SK-N-SH (cell line): Measurements from ENCODE around the gene AFG3L2. TPM values are rescaled to one million over a fixed set of nuclear protein-coding genes. Genes with fewer than 3 reads are reported as not detected.
A peak's percentile ranks its signal among the peaks of the same experiment; 100 is the strongest.

Experiments
- CTCF ChIA-PET: fragments of 300-600, 350-600 bp; formaldehyde crosslinking; extraction: SDS; loops from one replicate; lab custom pipeline; 2021; lab: Yijun Ruan, JAX
- POLR2A ChIA-PET: fragments of 350-600 bp; sonication (Branson Sonifier 250); formaldehyde crosslinking; extraction: SDS; loops from one replicate; lab custom pipeline; 2020; ENCODE audit warnings: antibody characterized with exemption, inconsistent platforms; lab: Yijun Ruan, JAX
- DNase-seq: peaks from one replicate; pipeline ENCODE4 v3.0.0; 2012
- H2AFZ ChIP-seq: fragments of 200-600 bp; sonication (generic); 2 replicates; pipeline ENCODE4 v1.8.1; 2016; ENCODE audit warnings: antibody characterized with exemption, mild to moderate bottlenecking, low read depth
- H3F3A ChIP-seq: fragments of 200-600 bp; sonication (generic); replicated peaks from 2 replicates; pipeline ENCODE3; 2016; ENCODE audit warnings: antibody characterized with exemption, mild to moderate bottlenecking; ENCODE audit not compliant: insufficient read depth
- H3K27ac ChIP-seq, 2 experiments: fragments of 200-500 bp in 1 of 2; fragments of 200-600 bp in 1 of 2; sonication (Bioruptor generic) in 1 of 2; sonication (generic), shearing (Covaris generic) in 1 of 2; 2 replicates each; pipeline versions ENCODE4 v1.5.1 to v1.6.1; 2014 to 2016; ENCODE audit warnings: low read depth in 2 of 2, inconsistent platforms in 1 of 2, low read length in 1 of 2, mild to moderate bottlenecking in 1 of 2, mixed read lengths in 1 of 2
- H3K27me3 ChIP-seq: fragments of 200-600 bp; sonication (generic), shearing (Covaris generic); 2 replicates; pipeline ENCODE4 v1.6.1; 2016; ENCODE audit warnings: mixed run types; ENCODE audit not compliant: insufficient read depth
- H3K36me3 ChIP-seq, 2 experiments: fragments of 200-500 bp in 1 of 2; fragments of 200-600 bp in 1 of 2; sonication (Bioruptor generic) in 1 of 2; sonication (generic) in 1 of 2; replicated peaks in 1 of 2; 2 replicates each; pipeline versions ENCODE3 to v1.5.1; 2014 to 2016; ENCODE audit warnings: low read length in 1 of 2, mild to moderate bottlenecking in 1 of 2; ENCODE audit not compliant: insufficient read depth in 2 of 2, control insufficient read depth in 1 of 2
- H3K4me1 ChIP-seq, 2 experiments: fragments of 200-500 bp in 1 of 2; fragments of 200-600 bp in 1 of 2; sonication (Bioruptor generic) in 1 of 2; sonication (generic), shearing (Covaris generic) in 1 of 2; 2 replicates each; pipeline versions ENCODE4 v1.5.1 to v1.6.1; 2014 to 2016; ENCODE audit warnings: low read depth in 1 of 2, low read length in 1 of 2, mixed run types in 1 of 2; ENCODE audit not compliant: insufficient read depth in 2 of 2, control insufficient read depth in 1 of 2
- H3K4me2 ChIP-seq: fragments of 200-600 bp; sonication (generic), shearing (Covaris generic); 2 replicates; pipeline ENCODE4 v1.6.1; 2017; ENCODE audit warnings: mixed run types
- H3K4me3 ChIP-seq, 2 experiments: fragments of 200-500 bp in 1 of 2; fragments of 200-600 bp in 1 of 2; sonication (Bioruptor generic) in 1 of 2; sonication (generic), shearing (Covaris generic) in 1 of 2; 2 replicates each; pipeline versions ENCODE4 v1.5.1 to v1.8.1; 2014 to 2016; ENCODE audit warnings: low read depth in 2 of 2, inconsistent platforms in 1 of 2, low read length in 1 of 2, mild to moderate bottlenecking in 1 of 2, mixed read lengths in 1 of 2, moderate library complexity in 1 of 2
- H3K79me2 ChIP-seq: fragments of 200-600 bp; sonication (generic); 2 replicates; pipeline ENCODE4 v1.8.1; 2017; ENCODE audit warnings: mild to moderate bottlenecking; ENCODE audit not compliant: insufficient read depth
- H3K9ac ChIP-seq: fragments of 200-600 bp; sonication (generic); 2 replicates; pipeline ENCODE4 v1.6.1; 2017; ENCODE audit warnings: mixed run types
- H3K9me2 ChIP-seq: fragments of 200-600 bp; sonication (generic); 2 replicates; pipeline ENCODE4 v1.6.1; 2017; ENCODE audit warnings: mixed run types
- H3K9me3 ChIP-seq: fragments of 200-600 bp; sonication (generic); 2 replicates; pipeline ENCODE4 v1.6.1; 2017; ENCODE audit warnings: mixed run types, mild to moderate bottlenecking, moderate library complexity
- H4K20me1 ChIP-seq: fragments of 200-600 bp; sonication (generic); 2 replicates; pipeline ENCODE4 v1.6.1; 2017; ENCODE audit warnings: mild to moderate bottlenecking, mixed run types; ENCODE audit not compliant: insufficient read depth
- EP300 ChIP-seq, 2 experiments: IDR thresholded peaks; 2 replicates each; pipeline versions ENCODE4 v1.4.0 to v1.6.1; 2012; ENCODE audit warnings: borderline replicate concordance in 1 of 2, low read depth in 1 of 2, low read length in 1 of 2
- EZH2phosphoT487 ChIP-seq: fragments of 200-600 bp; sonication (generic); IDR thresholded peaks from 2 replicates; pipeline ENCODE4 v1.6.1; 2017; ENCODE audit warnings: low read depth, mixed run types, mild to moderate bottlenecking, antibody characterized with exemption, moderate library complexity, borderline replicate concordance
- FOSL2 ChIP-seq: IDR thresholded peaks from 2 replicates; pipeline ENCODE4 v1.4.0; 2012; ENCODE audit warnings: low read depth, mild to moderate bottlenecking, moderate library complexity, borderline replicate concordance
- FOXJ3 ChIP-seq: sonication (generic); formaldehyde crosslinking; IDR thresholded peaks from 2 replicates; pipeline ENCODE4 v1.5.1; 2020; ENCODE audit warnings: mild to moderate bottlenecking, missing genetic modification reagents
- FOXM1 ChIP-seq: IDR thresholded peaks from 2 replicates; pipeline ENCODE4 v1.4.0; 2012; ENCODE audit warnings: low read depth, mild to moderate bottlenecking
- GABPA ChIP-seq: IDR thresholded peaks from 2 replicates; pipeline ENCODE4 v1.4.0; 2012; ENCODE audit warnings: low read depth, mild to moderate bottlenecking
- GATA2 ChIP-seq: sonication (generic); formaldehyde crosslinking; IDR thresholded peaks from 2 replicates; pipeline ENCODE4 v1.5.0; 2020; ENCODE audit warnings: mild to moderate bottlenecking, missing genetic modification reagents
- MEF2A ChIP-seq: IDR thresholded peaks from 2 replicates; pipeline ENCODE4 v1.4.0; 2012; ENCODE audit warnings: low read depth, borderline replicate concordance
- NFIC ChIP-seq: IDR thresholded peaks from 2 replicates; pipeline ENCODE4 v1.4.0; 2012; ENCODE audit warnings: borderline replicate concordance
- NRF1 ChIP-seq: IDR thresholded peaks from 2 replicates; pipeline ENCODE4 v1.6.1; 2012; ENCODE audit warnings: low read depth, mild to moderate bottlenecking, low read length
- POLR2AphosphoS5 ChIP-seq: IDR thresholded peaks from 2 replicates; pipeline ENCODE4 v1.6.1; 2012; ENCODE audit warnings: low read depth, low read length
- RCOR1 ChIP-seq: fragments of 150-350 bp; IDR thresholded peaks from 2 replicates; pipeline ENCODE4 v1.6.1; 2017; ENCODE audit warnings: antibody characterized with exemption, low read length
- RXRA ChIP-seq: IDR thresholded peaks from 2 replicates; pipeline ENCODE4 v1.4.0; 2012; ENCODE audit warnings: low read depth, mild to moderate bottlenecking, borderline replicate concordance
- SIN3A ChIP-seq: IDR thresholded peaks from 2 replicates; pipeline ENCODE4 v1.6.1; 2012; ENCODE audit warnings: low read depth, mild to moderate bottlenecking, low read length, moderate library complexity, borderline replicate concordance
- TEAD4 ChIP-seq: IDR thresholded peaks from 2 replicates; pipeline ENCODE4 v1.4.0; 2012; ENCODE audit warnings: mild to moderate bottlenecking, borderline replicate concordance; ENCODE audit not compliant: insufficient read depth
- USF1 ChIP-seq: IDR thresholded peaks from 2 replicates; pipeline ENCODE4 v1.4.0; 2012; ENCODE audit warnings: low read depth, borderline replicate concordance
- YY1 ChIP-seq: IDR thresholded peaks from 2 replicates; pipeline ENCODE4 v1.4.0; 2012; ENCODE audit warnings: low read depth, mild to moderate bottlenecking
- ZBTB33 ChIP-seq: IDR thresholded peaks from 2 replicates; pipeline ENCODE4 v1.4.0; 2012; ENCODE audit warnings: low read depth, borderline replicate concordance
- WGBS: methylation state at CpG from one replicate; pipeline ENCODE4 v1.1.6; 2017; ENCODE audit warnings: low lambda C conversion rate; 5-methylcytosine and 5-hydroxymethylcytosine counted together
- polyA plus RNA-seq, 3 experiments: library from polyadenylated mRNA; depleted of rRNA; stranded (reverse); fragments of >200 nt; gene quantifications; 2 replicates each; pipeline ENCODE4 v1.2.3, GENCODE V29; 2012
- TF ChIP-seq, protein P1 (sequence below): fragments of 150-350 bp; IDR thresholded peaks from 2 replicates; pipeline ENCODE4 v1.6.1; 2016; ENCODE audit warnings: mild to moderate bottlenecking, low read depth, low read length
- TF ChIP-seq, protein P2 (sequence below): IDR thresholded peaks from 2 replicates; pipeline ENCODE4 v1.4.0; 2012; ENCODE audit warnings: low read depth
- TF ChIP-seq, protein P3 (sequence below): IDR thresholded peaks from 2 replicates; pipeline ENCODE4; 2012
- TF ChIP-seq, protein P4 (sequence below): IDR thresholded peaks from 2 replicates; pipeline ENCODE4 v1.6.1; 2012; ENCODE audit warnings: mild to moderate bottlenecking, low read depth, low read length, moderate library complexity

AFG3L2 gene
- 26.0 and 32.6 TPM in 2 replicates for polyA plus RNA-seq (2012; rRNA removed)
- polyA plus RNA-seq (2012; cell fraction: cytosol; rRNA removed) = 33.2 and 36.6 TPM in 2 replicates
- 26.2 and 28.5 TPM in 2 replicates for polyA plus RNA-seq (2012; cell fraction: nucleus; rRNA removed)

DNA sequence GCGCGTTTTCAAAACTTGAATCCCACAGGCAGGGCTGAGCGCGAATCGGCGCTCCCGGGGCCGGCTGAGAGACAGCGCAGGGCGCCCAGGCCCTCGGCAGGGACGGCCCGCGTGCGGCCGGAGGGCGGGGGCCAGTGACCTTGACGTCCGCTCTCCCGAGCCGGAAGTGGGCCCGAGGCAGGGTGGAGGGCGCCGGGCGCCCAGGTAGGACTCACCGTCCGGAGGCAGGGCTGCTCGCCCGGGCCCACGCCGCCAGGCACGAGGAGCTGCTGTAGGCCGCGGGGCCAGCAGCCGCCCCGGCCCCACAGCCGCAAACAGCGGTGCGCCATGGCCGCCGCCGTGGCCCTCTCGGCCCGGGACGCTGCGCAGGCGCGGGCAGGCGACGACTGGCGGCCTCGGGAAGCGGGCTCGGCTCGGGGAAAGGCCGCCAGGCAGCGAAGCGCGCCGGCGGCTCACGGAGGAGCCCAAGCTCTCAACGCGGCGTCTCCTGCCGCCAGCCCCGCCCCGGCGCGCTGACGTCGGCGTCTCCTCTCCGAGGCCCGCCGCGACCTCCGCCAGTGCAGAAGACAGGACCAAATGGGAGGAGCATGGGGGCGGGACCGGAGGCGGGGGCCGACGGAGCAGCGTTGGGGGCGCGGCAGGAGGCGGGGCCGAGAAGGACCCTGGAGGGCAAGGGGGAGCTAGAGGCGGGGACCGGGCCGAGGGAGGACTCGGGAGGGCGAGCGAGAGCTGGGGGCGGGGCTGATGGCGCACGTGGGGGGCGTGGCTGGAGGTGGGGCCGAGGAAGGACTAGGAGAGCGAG is at the start of gene AFG3L2:
Gene AFG3L2 (minus strand): TSS at position 474 of the 802 bp plus-strand sequence. CDS start 145 bp downstream, at position 329.
- Histone ChIP-seq H4K20me1 (peaks cover 35% of the 10 kb centered on the region), H3K27ac (peak within 1 kb of the TSS; percentile 93 to 95)
- POLR2A ChIA-PET = interaction anchor here (1.0 to 1.5 kb wide), 4 partner anchors 31 to 572 kb away, joined by 4 to 9 read pairs (median 4); partner anchors contain the start of gene PRELID3A
- TF ChIP-seq USF1 (peak; percentile 77), SIN3A (peak; percentile 54; the same call in 1 of the 2 replicates), ZBTB33 (no peak), FOXM1 (no peak), GATA2 (no peak), RCOR1 (no peak), YY1 (no peak), EP300 (IDR thresholded peaks at IDR 0.05; ENCODE audit: borderline replicate concordance in 1 of 2, low read depth in 1 of 2, low read length in 1 of 2) (no peak; a peak in 1 of 4 replicates), EZH2phosphoT487 (no peak), NRF1 (peak; percentile 75), RXRA (no peak), GABPA (0 out of 2 replicates have a peak, but pooled peaks have one; percentile 16), TEAD4 (no peak), NFIC (no peak), POLR2AphosphoS5 (peak; percentile 81), FOXJ3 (CRISPR knock-in tag) (no peak), MEF2A (no peak), FOSL2 (no peak)
- TF ChIP-seq, protein P1, sequence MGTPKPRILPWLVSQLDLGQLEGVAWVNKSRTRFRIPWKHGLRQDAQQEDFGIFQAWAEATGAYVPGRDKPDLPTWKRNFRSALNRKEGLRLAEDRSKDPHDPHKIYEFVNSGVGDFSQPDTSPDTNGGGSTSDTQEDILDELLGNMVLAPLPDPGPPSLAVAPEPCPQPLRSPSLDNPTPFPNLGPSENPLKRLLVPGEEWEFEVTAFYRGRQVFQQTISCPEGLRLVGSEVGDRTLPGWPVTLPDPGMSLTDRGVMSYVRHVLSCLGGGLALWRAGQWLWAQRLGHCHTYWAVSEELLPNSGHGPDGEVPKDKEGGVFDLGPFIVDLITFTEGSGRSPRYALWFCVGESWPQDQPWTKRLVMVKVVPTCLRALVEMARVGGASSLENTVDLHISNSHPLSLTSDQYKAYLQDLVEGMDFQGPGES = no peak
- TF ChIP-seq, protein P2, sequence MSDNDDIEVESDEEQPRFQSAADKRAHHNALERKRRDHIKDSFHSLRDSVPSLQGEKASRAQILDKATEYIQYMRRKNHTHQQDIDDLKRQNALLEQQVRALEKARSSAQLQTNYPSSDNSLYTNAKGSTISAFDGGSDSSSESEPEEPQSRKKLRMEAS = peak; percentile 71
- TF ChIP-seq, protein P3, sequence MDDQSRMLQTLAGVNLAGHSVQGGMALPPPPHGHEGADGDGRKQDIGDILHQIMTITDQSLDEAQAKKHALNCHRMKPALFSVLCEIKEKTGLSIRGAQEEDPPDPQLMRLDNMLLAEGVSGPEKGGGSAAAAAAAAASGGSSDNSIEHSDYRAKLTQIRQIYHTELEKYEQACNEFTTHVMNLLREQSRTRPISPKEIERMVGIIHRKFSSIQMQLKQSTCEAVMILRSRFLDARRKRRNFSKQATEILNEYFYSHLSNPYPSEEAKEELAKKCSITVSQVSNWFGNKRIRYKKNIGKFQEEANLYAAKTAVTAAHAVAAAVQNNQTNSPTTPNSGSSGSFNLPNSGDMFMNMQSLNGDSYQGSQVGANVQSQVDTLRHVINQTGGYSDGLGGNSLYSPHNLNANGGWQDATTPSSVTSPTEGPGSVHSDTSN = no peak
- TF ChIP-seq, protein P4, sequence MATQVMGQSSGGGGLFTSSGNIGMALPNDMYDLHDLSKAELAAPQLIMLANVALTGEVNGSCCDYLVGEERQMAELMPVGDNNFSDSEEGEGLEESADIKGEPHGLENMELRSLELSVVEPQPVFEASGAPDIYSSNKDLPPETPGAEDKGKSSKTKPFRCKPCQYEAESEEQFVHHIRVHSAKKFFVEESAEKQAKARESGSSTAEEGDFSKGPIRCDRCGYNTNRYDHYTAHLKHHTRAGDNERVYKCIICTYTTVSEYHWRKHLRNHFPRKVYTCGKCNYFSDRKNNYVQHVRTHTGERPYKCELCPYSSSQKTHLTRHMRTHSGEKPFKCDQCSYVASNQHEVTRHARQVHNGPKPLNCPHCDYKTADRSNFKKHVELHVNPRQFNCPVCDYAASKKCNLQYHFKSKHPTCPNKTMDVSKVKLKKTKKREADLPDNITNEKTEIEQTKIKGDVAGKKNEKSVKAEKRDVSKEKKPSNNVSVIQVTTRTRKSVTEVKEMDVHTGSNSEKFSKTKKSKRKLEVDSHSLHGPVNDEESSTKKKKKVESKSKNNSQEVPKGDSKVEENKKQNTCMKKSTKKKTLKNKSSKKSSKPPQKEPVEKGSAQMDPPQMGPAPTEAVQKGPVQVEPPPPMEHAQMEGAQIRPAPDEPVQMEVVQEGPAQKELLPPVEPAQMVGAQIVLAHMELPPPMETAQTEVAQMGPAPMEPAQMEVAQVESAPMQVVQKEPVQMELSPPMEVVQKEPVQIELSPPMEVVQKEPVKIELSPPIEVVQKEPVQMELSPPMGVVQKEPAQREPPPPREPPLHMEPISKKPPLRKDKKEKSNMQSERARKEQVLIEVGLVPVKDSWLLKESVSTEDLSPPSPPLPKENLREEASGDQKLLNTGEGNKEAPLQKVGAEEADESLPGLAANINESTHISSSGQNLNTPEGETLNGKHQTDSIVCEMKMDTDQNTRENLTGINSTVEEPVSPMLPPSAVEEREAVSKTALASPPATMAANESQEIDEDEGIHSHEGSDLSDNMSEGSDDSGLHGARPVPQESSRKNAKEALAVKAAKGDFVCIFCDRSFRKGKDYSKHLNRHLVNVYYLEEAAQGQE = 0 out of 2 replicates have a peak, but pooled peaks have one; percentile 10

More for the DNA sequence above, at the start of gene AFG3L2:
- Histone ChIP-seq H3K9ac (peak within 1 kb of the TSS; percentile 90), H3K4me1 (peaks cover 3 to 16% of the 10 kb centered on the region in 2 experiments; a peak in 2 of 4 replicates), H3K4me2 (peak within 1 kb of the TSS; percentile 92), H3K27me3 (no peaks in the 10 kb centered on the region), H3F3A (peaks cover 9% of the 10 kb centered on the region), H3K9me3 (no peaks in the 10 kb centered on the region; the same call in 1 of the 2 replicates), H3K36me3 (no peaks in the 10 kb centered on the region), H3K4me3 (peak within 1 kb of the TSS; percentile 77 to 90), H3K9me2 (no peaks in the 10 kb centered on the region), H2AFZ (peak within 1 kb of the TSS; percentile 100), H3K79me2 (peaks cover 47% of the 10 kb centered on the region)
- peak; percentile 98 for DNase-seq
- 2% methylated on average over 19 of the region's 100 CpGs for WGBS
- CTCF ChIA-PET = interaction anchor here (0.7 to 2.7 kb wide), 7 partner anchors 14 to 367 kb away, joined by 3 to 11 read pairs (median 4); partner anchors contain the start of gene PRELID3A
